IMR-90 (cell line): Measurements from ENCODE around the gene SNAP29. TPM values are rescaled to one million over a fixed set of nuclear protein-coding genes. Genes with fewer than 3 reads are reported as not detected.

ENCODE experiments used
- ATAC-seq: fragments of 200-7000 bp; cut with Tn5 transposase; 2 replicates; pipeline ENCODE4 v1.9.1; 2020; ENCODE audit warnings: low read depth, mild to moderate bottlenecking, moderate library complexity
- BruUV-seq: library from RNA; stranded (reverse); fragments of 400-500 nt; replicated peaks from 2 replicates; lab custom pipeline; 2021; lab: Mats Ljungman, UMichigan
- CTCF ChIA-PET: fragments of 300-600 bp; formaldehyde crosslinking; extraction: SDS; loops from one replicate; lab custom pipeline; 2021; ENCODE audit warnings: antibody characterized with exemption; lab: Yijun Ruan, JAX
- POLR2A ChIA-PET: fragments of 300-600 bp; sonication (Branson Sonifier 250); formaldehyde crosslinking; loops from one replicate; lab custom pipeline; 2022; ENCODE audit warnings: antibody characterized with exemption; ENCODE audit not compliant: unreplicated experiment; lab: Charles Lee
- DNase-seq: peaks from one replicate; pipeline ENCODE4 v3.0.0; 2013
- H2AFZ ChIP-seq: replicated peaks from 2 replicates; pipeline ENCODE3; 2013; ENCODE audit warnings: low read length, mild to moderate bottlenecking; ENCODE audit not compliant: poor library complexity
- H2AK5ac ChIP-seq: 2 replicates; pipeline ENCODE4 v1.6.1; 2013; ENCODE audit warnings: low read depth, low read length, inconsistent platforms
- H2AK9ac ChIP-seq: replicated peaks from 2 replicates; pipeline ENCODE3; 2013; ENCODE audit warnings: mild to moderate bottlenecking, low read depth, low read length, moderate library complexity; ENCODE audit not compliant: poor library complexity
- H2BK120ac ChIP-seq: 2 replicates; pipeline ENCODE4 v1.6.1; 2013; ENCODE audit warnings: low read depth, low read length, inconsistent platforms
- H2BK15ac ChIP-seq: 3 replicates; pipeline ENCODE4 v1.6.1; 2013; ENCODE audit warnings: low read depth, low read length, inconsistent platforms
- H2BK20ac ChIP-seq: 2 replicates; pipeline ENCODE4 v1.6.1; 2013; ENCODE audit warnings: low read depth, mild to moderate bottlenecking, inconsistent platforms, low read length, moderate library complexity
- H2BK5ac ChIP-seq: 2 replicates; pipeline ENCODE4 v1.6.1; 2013; ENCODE audit warnings: mild to moderate bottlenecking, low read depth, low read length, inconsistent platforms; ENCODE audit not compliant: poor library complexity, severe bottlenecking
- H3K14ac ChIP-seq: replicated peaks from 2 replicates; pipeline ENCODE4 v1.6.1; 2013; ENCODE audit warnings: low read depth, low read length, inconsistent platforms
- H3K18ac ChIP-seq: 2 replicates; pipeline ENCODE4 v1.6.1; 2013; ENCODE audit warnings: low read depth, low read length, control low read depth
- H3K23ac ChIP-seq: 2 replicates; pipeline ENCODE4 v1.6.1; 2013; ENCODE audit warnings: low read depth, low read length, inconsistent platforms
- H3K27ac ChIP-seq: 2 replicates; pipeline ENCODE4 v1.5.1; 2013; ENCODE audit warnings: mild to moderate bottlenecking, control low read depth, low read length; ENCODE audit not compliant: insufficient read depth
- H3K27me3 ChIP-seq: 2 replicates; pipeline ENCODE4 v1.6.1; 2013; ENCODE audit warnings: low read length; ENCODE audit not compliant: control insufficient read depth, insufficient read depth
- H3K36me3 ChIP-seq: 2 replicates; pipeline ENCODE4 v1.6.1; 2013; ENCODE audit warnings: low read length, mixed read lengths; ENCODE audit not compliant: control insufficient read depth, insufficient read depth
- H3K4ac ChIP-seq: 2 replicates; pipeline ENCODE4 v1.6.1; 2013; ENCODE audit warnings: low read depth, low read length, inconsistent platforms
- H3K4me1 ChIP-seq: 2 replicates; pipeline ENCODE4 v1.6.1; 2013; ENCODE audit warnings: low read length, mixed read lengths; ENCODE audit not compliant: control insufficient read depth, insufficient read depth
- H3K4me2 ChIP-seq: 2 replicates; pipeline ENCODE4 v1.6.1; 2013; ENCODE audit warnings: low read depth, mild to moderate bottlenecking, control low read depth, low read length, moderate library complexity
- H3K4me3 ChIP-seq: 2 replicates; pipeline ENCODE4 v1.5.1; 2013; ENCODE audit warnings: low read depth, mild to moderate bottlenecking, control low read depth, low read length, moderate library complexity; ENCODE audit not compliant: insufficient read depth
- H3K56ac ChIP-seq: 2 replicates; pipeline ENCODE4 v1.6.1; 2013; ENCODE audit warnings: low read length, inconsistent platforms; ENCODE audit not compliant: insufficient read depth; ENCODE audit errors: extremely low read depth
- H3K79me1 ChIP-seq, 2 experiments: 2 replicates each; pipeline ENCODE4 v1.6.1; 2013; ENCODE audit warnings: low read length in 2 of 2, inconsistent platforms in 1 of 2, low read depth in 1 of 2
- H3K9ac ChIP-seq: 2 replicates; pipeline ENCODE4 v1.6.1; 2013; ENCODE audit warnings: low read depth, low read length, control low read depth
- H3K9me1 ChIP-seq: 2 replicates; pipeline ENCODE4 v1.6.1; 2013; ENCODE audit warnings: low read length, inconsistent platforms; ENCODE audit not compliant: insufficient read depth
- H3K9me3 ChIP-seq: 2 replicates; pipeline ENCODE4 v1.6.1; 2013; ENCODE audit warnings: low read length; ENCODE audit not compliant: control insufficient read depth, insufficient read depth
- H4K20me1 ChIP-seq: 2 replicates; pipeline ENCODE4 v1.6.1; 2013; ENCODE audit warnings: low read length, inconsistent platforms; ENCODE audit not compliant: insufficient read depth
- H4K5ac ChIP-seq: 2 replicates; pipeline ENCODE4 v1.6.1; 2013; ENCODE audit warnings: mild to moderate bottlenecking, low read depth, low read length, control low read depth
- H4K8ac ChIP-seq, 2 experiments: 2 replicates each; pipeline ENCODE4 v1.6.1; 2013; ENCODE audit warnings: low read depth in 2 of 2, low read length in 2 of 2, control low read depth in 1 of 2, inconsistent platforms in 1 of 2
- H4K91ac ChIP-seq: 2 replicates; pipeline ENCODE4 v1.6.1; 2013; ENCODE audit warnings: low read depth, low read length, inconsistent platforms; ENCODE audit not compliant: insufficient read depth
- CEBPB ChIP-seq: IDR thresholded peaks from 2 replicates; pipeline ENCODE4 v1.6.1; 2012; ENCODE audit warnings: low read depth, low read length, improper control_type of control experiment
- WGBS, 2 experiments: methylation state at CpG; one replicate each; pipeline versions ENCODE4 v1.1.5 to v1.1.7; 2013; ENCODE audit warnings: missing lambda C conversion rate in 2 of 2; ENCODE audit not compliant: insufficient read length in 1 of 2; ENCODE audit errors: extremely low coverage in 2 of 2; 5-methylcytosine and 5-hydroxymethylcytosine counted together
- dilution Hi-C: fragments of 300-500 bp; cut with HindIII; formaldehyde crosslinking; loops from one replicate; pipeline ENCODE4 v1.14.3; 2018; ENCODE audit warnings: low sequenced_read_pairs; ENCODE audit not compliant: unreplicated experiment
- in situ Hi-C: fragments of 300-500 bp; cut with MboI; formaldehyde crosslinking; loops from 3 replicates; pipeline ENCODE4 v1.14.3; 2019; ENCODE audit warnings: low sequenced_read_pairs, inconsistent platforms, mixed read lengths
- intact Hi-C: fragments of 100-400 bp; cut with micrococcal nuclease; formaldehyde crosslinking; loops from 2 replicates; pipeline ENCODE4 v1.10.0; 2022
- polyA plus RNA-seq, 3 experiments: library from polyadenylated mRNA; depleted of rRNA; stranded (reverse); fragments of >200 nt; gene quantifications; 2 replicates each; pipeline ENCODE4 v1.2.3, GENCODE V29; 2012; ENCODE audit warnings: low replicate concordance in 1 of 3
- total RNA-seq: library from RNA; depleted of rRNA; stranded (reverse); fragments of >200 nt; gene quantifications from 2 replicates; pipeline ENCODE4 v1.2.3, GENCODE V29; 2012

SNAP29 gene
- total and polyA plus RNA-seq, 2 of the 4 experiments (the other 2 are of a cell fraction), result 10.6 to 29.5 TPM

GRCh38 chr22:20822240-20822639, 36.6 kb upstream of the SNAP29 start:
- H3K4me1 ChIP-seq, result no peaks in the 10 kb centered on the region
- no peak for TF ChIP-seq CEBPB
- ATAC-seq (no peak), DNase-seq (no peak)
- no peak overlapping the region for H2BK15ac ChIP-seq
- H3K4ac ChIP-seq, result no peak overlapping the region
- no peak overlapping the region for H2AFZ ChIP-seq
- H2AK5ac ChIP-seq, result no peak overlapping the region
- ChIA-PET POLR2A (no interaction called here), CTCF (no interaction called here)
- dilution Hi-C loops (no loop called here), intact Hi-C loops (no loop called here), in situ Hi-C loops (no loop called here)
- H3K56ac ChIP-seq, result no peak overlapping the region
- no peaks in the 10 kb centered on the region for H3K9me3 ChIP-seq
- H3K4me2 ChIP-seq, result no peak overlapping the region
- H3K9ac ChIP-seq, result no peak overlapping the region
- H3K4me3 ChIP-seq, result no peak overlapping the region
- no TSS peak for BruUV-seq
- 0 out of 2 replicates have a peak overlapping the region, but pooled peaks have one; percentile 33 for H3K23ac ChIP-seq
- no peaks in the 10 kb centered on the region for H3K27me3 ChIP-seq
- no peak overlapping the region for H2BK120ac ChIP-seq
- no peak overlapping the region for H2BK20ac ChIP-seq
- H4K91ac ChIP-seq, result no peak overlapping the region
- H3K36me3 ChIP-seq, result peaks cover 21% of the 10 kb centered on the region
- peaks cover 7 to 12% of the 10 kb centered on the region in 2 experiments; a peak in 3 of 4 replicates for H3K79me1 ChIP-seq
- no peak overlapping the region for H2BK5ac ChIP-seq
- no CpG with 5 or more reads among the region's 5 CpGs for WGBS, 2 experiments
- H3K9me1 ChIP-seq, result no peaks in the 10 kb centered on the region
- H4K20me1 ChIP-seq, result no peaks in the 10 kb centered on the region
- no peak overlapping the region for H3K18ac ChIP-seq
- no peak overlapping the region for H2AK9ac ChIP-seq
- H3K27ac ChIP-seq, result no peak overlapping the region
- no peak overlapping the region for H4K5ac ChIP-seq
- no peak overlapping the region for H4K8ac ChIP-seq
- no peak overlapping the region for H3K14ac ChIP-seq
